ENCODE data around the gene TAF9. TPM values are rescaled to one million over a fixed set of nuclear protein-coding genes. Genes with fewer than 3 reads are reported as not detected.
A peak's percentile ranks its signal among the peaks of the same experiment; 100 is the strongest.

Gene TAF9
- total RNA-seq, 1 donor from 2014 or later: 45.4 TPM

GRCh38 chr5:69368458-69369339 lies 621 bp downstream of the TAF9 start:
- Mint-ChIP-seq H3K27ac (peak overlapping the region; percentile 95), H3K4me3 (peak overlapping the region; percentile 97), H3K36me3 (ENCODE audit: low read depth) (peaks cover 35% of the 10 kb centered on the region), H3K4me1 (peaks cover 49% of the 10 kb centered on the region), H3K27me3 (no peaks in the 10 kb centered on the region), H3K9me3 (no peaks in the 10 kb centered on the region)
- DNase-seq (no peak), ATAC-seq (ENCODE audit: low read depth) (no peak)
- intact Hi-C loops (cut with micrococcal nuclease): loop anchor here (1.0 kb wide), 7 partner anchors 36 to 326 kb away; partner anchors contain the start of genes CCDC125, CCNB1, CDK7 and CENPH
- ChIA-PET POLR2A (no interaction called here), CTCF (no interaction called here)
- no peak for TF ChIP-seq CTCF (IDR thresholded peaks at IDR 0.05)

- ATAC-seq (ENCODE audit: low read depth) (no peak), DNase-seq (no peak)
- H3K4me1 Mint-ChIP-seq: peaks cover 46% of the 10 kb centered on the region
- no peaks in the 10 kb centered on the region for H3K27me3 Mint-ChIP-seq
- H3K4me3 Mint-ChIP-seq: peak overlapping the region; percentile 97
- POLR2A ChIA-PET: no interaction called here
- CTCF ChIA-PET: interaction anchor here (0.6 kb wide), 1 partner anchor 324 kb away, joined by 3 read pairs; no protein-coding TSS in a partner anchor
- no peaks in the 10 kb centered on the region for H3K9me3 Mint-ChIP-seq
- no peak for TF ChIP-seq CTCF (IDR thresholded peaks at IDR 0.05)
- H3K27ac Mint-ChIP-seq: peak overlapping the region; percentile 95
- intact Hi-C loops (cut with micrococcal nuclease): no loop called here
- peaks cover 41% of the 10 kb centered on the region for H3K36me3 Mint-ChIP-seq (ENCODE audit: low read depth)
Measured at GRCh38 chr5:69367697-69368279, 1.5 kb downstream of the TAF9 start.

GRCh38 chr5:69364850-69365249 lies 4.5 kb downstream of the TAF9 start:
- ChIA-PET POLR2A (no interaction called here), CTCF (no interaction called here)
- Mint-ChIP-seq H3K36me3 (ENCODE audit: low read depth) (peaks cover 59% of the 10 kb centered on the region), H3K27ac (no peak overlapping the region), H3K9me3 (no peaks in the 10 kb centered on the region), H3K27me3 (no peaks in the 10 kb centered on the region), H3K4me1 (peaks cover 29% of the 10 kb centered on the region), H3K4me3 (no peak overlapping the region)
- TF ChIP-seq CTCF (IDR thresholded peaks at IDR 0.05): no peak
- ATAC-seq (ENCODE audit: low read depth): no peak
- intact Hi-C loops (cut with micrococcal nuclease): loop anchor here (1.0 kb wide), 1 partner anchor 272 kb away; no protein-coding TSS in a partner anchor
- DNase-seq: no peak

- no peaks in the 10 kb centered on the region for H3K27me3 Mint-ChIP-seq
- POLR2A ChIA-PET: interaction anchor here (0.6 kb wide), 1 partner anchor 220 kb away, joined by 8 read pairs; no protein-coding TSS in a partner anchor
- DNase-seq: no peak
- ATAC-seq (ENCODE audit: low read depth): no peak
- H3K9me3 Mint-ChIP-seq: no peaks in the 10 kb centered on the region
- H3K4me3 Mint-ChIP-seq: no peak overlapping the region
- H3K27ac Mint-ChIP-seq: no peak overlapping the region
- peaks cover 57% of the 10 kb centered on the region for H3K36me3 Mint-ChIP-seq (ENCODE audit: low read depth)
- intact Hi-C loops (cut with micrococcal nuclease): loop anchor here (1.0 kb wide), 1 partner anchor 271 kb away; no protein-coding TSS in a partner anchor
- H3K4me1 Mint-ChIP-seq: peaks cover 29% of the 10 kb centered on the region
- TF ChIP-seq CTCF (IDR thresholded peaks at IDR 0.05): no peak
- CTCF ChIA-PET: no interaction called here
Measured at GRCh38 chr5:69364414-69364813, 4.9 kb downstream of the TAF9 start.

GRCh38 chr5:69360442-69360841 lies 8.9 kb downstream of the TAF9 start:
- ATAC-seq (ENCODE audit: low read depth) (no peak), DNase-seq (no peak)
- CTCF ChIA-PET: no interaction called here
- no peaks in the 10 kb centered on the region for H3K27me3 Mint-ChIP-seq
- no peak for TF ChIP-seq CTCF (IDR thresholded peaks at IDR 0.05)
- H3K4me1 Mint-ChIP-seq: peaks cover 16% of the 10 kb centered on the region
- intact Hi-C loops (cut with micrococcal nuclease): no loop called here
- no peaks in the 10 kb centered on the region for H3K9me3 Mint-ChIP-seq
- no peak overlapping the region for H3K27ac Mint-ChIP-seq
- POLR2A ChIA-PET: no interaction called here
- no peak overlapping the region for H3K4me3 Mint-ChIP-seq
- H3K36me3 Mint-ChIP-seq (ENCODE audit: low read depth): peaks cover 57% of the 10 kb centered on the region
